ENCODE measurements around the gene PELI2. TPM values are rescaled to one million over a fixed set of nuclear protein-coding genes. Genes with fewer than 3 reads are reported as not detected.
"Not testable (repeated sequence)": the region's sequence is repeated elsewhere in the genome, so short reads cannot be mapped to it uniquely, and the experiment has no call there.

PELI2 gene
- total RNA-seq, 4 donors from 2014 or later, result 10.0 to 17.0 (median 13.2) TPM

- 13 to 16% methylated on average over 2 of the region's 2 CpGs for WGBS, 2 donors
- TF ChIP-seq POLR2A (IDR thresholded peaks at IDR 0.05), result no peak
- no peak for TF ChIP-seq CTCF (IDR thresholded peaks at IDR 0.05)
- H3K4me3 ChIP-seq (ENCODE audit: low read depth, poor library complexity, severe bottlenecking), result no peak overlapping the region
- intact Hi-C loops (cut with DNase I; ENCODE audit: low total_unique reads), result loop anchor here (10.0 kb wide), 1 partner anchor 155 kb away; no protein-coding TSS in a partner anchor
- no peak for DNase-seq (ENCODE audit: low spot score in 2 of 2)
Measured at GRCh38 chr14:56160088-56160487, 41.9 kb downstream of the PELI2 start.

- intact Hi-C loops (cut with DNase I; ENCODE audit: low total_unique reads), result loop anchor here (10.0 kb wide), 1 partner anchor 157 kb away; no protein-coding TSS in a partner anchor
- no peak overlapping the region for H3K4me3 ChIP-seq (ENCODE audit: low read depth, poor library complexity, severe bottlenecking)
- 97 to 100% methylated on average over 1 of the region's 1 CpG for WGBS, 2 donors
- no peak for TF ChIP-seq POLR2A (IDR thresholded peaks at IDR 0.05)
- TF ChIP-seq CTCF (IDR thresholded peaks at IDR 0.05), result no peak
- DNase-seq (ENCODE audit: low spot score in 2 of 2), result no peak
Measured at GRCh38 chr14:56161658-56162057, 43.4 kb downstream of the PELI2 start.

GRCh38 chr14:56162476-56162875 is 44.3 kb downstream of the PELI2 start:
- DNase-seq (ENCODE audit: low spot score in 2 of 2), result no peak
- H3K4me3 ChIP-seq (ENCODE audit: low read depth, poor library complexity, severe bottlenecking), result no peak overlapping the region
- 88% methylated on average over 2 of the region's 2 CpGs for WGBS, 2 donors
- TF ChIP-seq POLR2A (IDR thresholded peaks at IDR 0.05) (no peak), CTCF (IDR thresholded peaks at IDR 0.05) (no peak)
- intact Hi-C loops (cut with DNase I; ENCODE audit: low total_unique reads), result loop anchor here (10.0 kb wide), 1 partner anchor 158 kb away; no protein-coding TSS in a partner anchor

GRCh38 chr14:56166579-56166978 is 48.4 kb downstream of the PELI2 start:
- not testable (repeated sequence) for H3K4me3 ChIP-seq (ENCODE audit: low read depth, poor library complexity, severe bottlenecking); DNase-seq (ENCODE audit: low spot score in 2 of 2)
- intact Hi-C loops (cut with DNase I; ENCODE audit: low total_unique reads), result loop anchor here (10.0 kb wide), 1 partner anchor 162 kb away; no protein-coding TSS in a partner anchor
- WGBS, 2 donors, result 97 to 99% methylated on average over 7 of the region's 7 CpGs

- intact Hi-C loops (cut with DNase I; ENCODE audit: low total_unique reads), result loop anchor here (10.0 kb wide), 1 partner anchor 163 kb away; no protein-coding TSS in a partner anchor
- TF ChIP-seq POLR2A (IDR thresholded peaks at IDR 0.05) (no peak), CTCF (IDR thresholded peaks at IDR 0.05) (no peak)
- WGBS, 2 donors, result 38 to 61% methylated on average over 3 of the region's 3 CpGs
- DNase-seq (ENCODE audit: low spot score in 2 of 2), result no peak
- H3K4me3 ChIP-seq (ENCODE audit: low read depth, poor library complexity, severe bottlenecking), result no peak overlapping the region
Measured at GRCh38 chr14:56168007-56168616, 49.9 kb downstream of the PELI2 start.

- DNase-seq (ENCODE audit: low spot score in 2 of 2), result no peak
- TF ChIP-seq POLR2A (IDR thresholded peaks at IDR 0.05) (no peak), CTCF (IDR thresholded peaks at IDR 0.05) (no peak)
- no peak overlapping the region for H3K4me3 ChIP-seq (ENCODE audit: low read depth, poor library complexity, severe bottlenecking)
- 92 to 98% methylated on average over 6 of the region's 6 CpGs for WGBS, 2 donors
- intact Hi-C loops (cut with DNase I; ENCODE audit: low total_unique reads), result no loop called here
Measured at GRCh38 chr14:56170028-56170427, 51.8 kb downstream of the PELI2 start.

All from lower leg skin (tissue), 4 donors.